T-helper 2 cell treated with Interferon-gamma antibody and Interleukin-4, amounts not matched to agents 5 μg/mL and 100 μg/mL, for 36 hours (primary cell): ENCODE results near the gene HSD11B1L.

ENCODE experiments used
- DNase-seq: peaks from one replicate; pipeline ENCODE4 v3.0.0; 2021; ENCODE audit warnings: low spot score
- H3K27ac Mint-ChIP-seq: one replicate; pipeline ENCODE4 v1.8.0; 2021; ENCODE audit warnings: mild to moderate bottlenecking, mixed read lengths
- H3K27me3 Mint-ChIP-seq: one replicate; pipeline ENCODE4 v1.8.0; 2021; ENCODE audit warnings: low read depth, mixed read lengths
- H3K36me3 Mint-ChIP-seq: one replicate; pipeline ENCODE4 v1.8.0; 2021; ENCODE audit warnings: low read depth, mixed read lengths
- H3K4me1 Mint-ChIP-seq: one replicate; pipeline ENCODE4 v1.8.0; 2021; ENCODE audit warnings: low read depth, mixed read lengths
- H3K4me3 Mint-ChIP-seq: one replicate; pipeline ENCODE4 v1.8.0; 2022; ENCODE audit warnings: mild to moderate bottlenecking, moderate library complexity, mixed read lengths
- H3K9me3 Mint-ChIP-seq: one replicate; pipeline ENCODE4 v1.8.0; 2021; ENCODE audit warnings: mixed read lengths

The HSD11B1L gene

GRCh38 chr19:5676105-5676771 is 4.6 kb upstream of the HSD11B1L start:
- H3K9me3 Mint-ChIP-seq = no peaks in the 10 kb centered on the region
- no peak for DNase-seq
- no peak overlapping the region for H3K27ac Mint-ChIP-seq
- peaks cover 8% of the 10 kb centered on the region for H3K36me3 Mint-ChIP-seq
- no peak overlapping the region for H3K4me3 Mint-ChIP-seq
- H3K27me3 Mint-ChIP-seq = peaks cover 2% of the 10 kb centered on the region
- H3K4me1 Mint-ChIP-seq = peaks cover 6% of the 10 kb centered on the region

GRCh38 chr19:5676772-5677105 is 4.1 kb upstream of the HSD11B1L start:
- no peak overlapping the region for H3K27ac Mint-ChIP-seq
- peaks cover 11% of the 10 kb centered on the region for H3K4me1 Mint-ChIP-seq
- H3K36me3 Mint-ChIP-seq = peaks cover 8% of the 10 kb centered on the region

GRCh38 chr19:5677136-5677535 is 3.7 kb upstream of the HSD11B1L start:
- Mint-ChIP-seq H3K27me3 (peaks cover 5% of the 10 kb centered on the region), H3K4me3 (no peak overlapping the region), H3K36me3 (peaks cover 7% of the 10 kb centered on the region), H3K9me3 (no peaks in the 10 kb centered on the region), H3K4me1 (peaks cover 14% of the 10 kb centered on the region), H3K27ac (no peak overlapping the region)
- DNase-seq = no peak

More at GRCh38 chr19:5676772-5677105, 4.1 kb upstream of the HSD11B1L start:
- no peak overlapping the region for H3K4me3 Mint-ChIP-seq
- no peak for DNase-seq
- no peaks in the 10 kb centered on the region for H3K9me3 Mint-ChIP-seq
- peaks cover 5% of the 10 kb centered on the region for H3K27me3 Mint-ChIP-seq

GRCh38 chr19:5677580-5677979 is 3.2 kb upstream of the HSD11B1L start:
- Mint-ChIP-seq H3K27ac (peak overlapping the region; percentile 20), H3K9me3 (no peaks in the 10 kb centered on the region), H3K4me3 (no peak overlapping the region), H3K27me3 (peaks cover 5% of the 10 kb centered on the region), H3K4me1 (peaks cover 16% of the 10 kb centered on the region), H3K36me3 (peaks cover 7% of the 10 kb centered on the region)
- DNase-seq = no peak

GRCh38 chr19:5678071-5678718 is 2.6 kb upstream of the HSD11B1L start:
- DNase-seq = no peak
- Mint-ChIP-seq H3K4me1 (peaks cover 16% of the 10 kb centered on the region), H3K9me3 (no peaks in the 10 kb centered on the region), H3K27me3 (peaks cover 5% of the 10 kb centered on the region), H3K4me3 (no peak overlapping the region), H3K36me3 (peaks cover 7% of the 10 kb centered on the region), H3K27ac (no peak overlapping the region)

GRCh38 chr19:5679289-5680083 is 1.3 kb upstream of the HSD11B1L start:
- Mint-ChIP-seq H3K36me3 (peaks cover 2% of the 10 kb centered on the region), H3K27me3 (peaks cover 5% of the 10 kb centered on the region), H3K27ac (peak overlapping the region; percentile 90), H3K4me1 (peaks cover 16% of the 10 kb centered on the region), H3K9me3 (no peaks in the 10 kb centered on the region), H3K4me3 (peak overlapping the region; percentile 98)
- no peak for DNase-seq

- H3K4me3 Mint-ChIP-seq = peak overlapping the region; percentile 98
- H3K4me1 Mint-ChIP-seq = peaks cover 16% of the 10 kb centered on the region
- no peaks in the 10 kb centered on the region for H3K36me3 Mint-ChIP-seq
- no peaks in the 10 kb centered on the region for H3K9me3 Mint-ChIP-seq
- peak overlapping the region; percentile 90 for H3K27ac Mint-ChIP-seq
- H3K27me3 Mint-ChIP-seq = peaks cover 5% of the 10 kb centered on the region
- no peak for DNase-seq
Observed at GRCh38 chr19:5680084-5680436, 767 bp upstream of the HSD11B1L start.

- Mint-ChIP-seq H3K27me3 (peaks cover 5% of the 10 kb centered on the region), H3K36me3 (no peaks in the 10 kb centered on the region), H3K4me3 (peak overlapping the region; percentile 66), H3K4me1 (peaks cover 19% of the 10 kb centered on the region), H3K9me3 (no peaks in the 10 kb centered on the region), H3K27ac (peak overlapping the region; percentile 70)
- DNase-seq = no peak
Observed at GRCh38 chr19:5681391-5682106, 722 bp downstream of the HSD11B1L start.

GRCh38 chr19:5682107-5682482 is 1.3 kb downstream of the HSD11B1L start:
- H3K9me3 Mint-ChIP-seq = no peaks in the 10 kb centered on the region
- H3K4me3 Mint-ChIP-seq = peak overlapping the region; percentile 66
- peaks cover 20% of the 10 kb centered on the region for H3K4me1 Mint-ChIP-seq
- no peak for DNase-seq
- peak overlapping the region; percentile 7 for H3K27ac Mint-ChIP-seq
- H3K27me3 Mint-ChIP-seq = peaks cover 5% of the 10 kb centered on the region
- no peaks in the 10 kb centered on the region for H3K36me3 Mint-ChIP-seq

GRCh38 chr19:5683177-5683886 is 2.5 kb downstream of the HSD11B1L start:
- Mint-ChIP-seq H3K27me3 (peaks cover 5% of the 10 kb centered on the region), H3K36me3 (no peaks in the 10 kb centered on the region), H3K27ac (no peak overlapping the region), H3K4me3 (peak overlapping the region; percentile 16), H3K4me1 (peaks cover 20% of the 10 kb centered on the region), H3K9me3 (no peaks in the 10 kb centered on the region)
- DNase-seq = no peak

GRCh38 chr19:5684694-5685430 is 4.0 kb downstream of the HSD11B1L start:
- Mint-ChIP-seq H3K36me3 (no peaks in the 10 kb centered on the region), H3K4me1 (peaks cover 18% of the 10 kb centered on the region), H3K4me3 (no peak overlapping the region), H3K9me3 (no peaks in the 10 kb centered on the region), H3K27me3 (peaks cover 5% of the 10 kb centered on the region), H3K27ac (no peak overlapping the region)
- no peak for DNase-seq

GRCh38 chr19:5686326-5686646 is 5.5 kb downstream of the HSD11B1L start:
- H3K36me3 Mint-ChIP-seq = peaks cover 10% of the 10 kb centered on the region
- peak overlapping the region; percentile 86 for H3K4me3 Mint-ChIP-seq
- no peak for DNase-seq
- peaks cover 20% of the 10 kb centered on the region for H3K4me1 Mint-ChIP-seq
- peaks cover 3% of the 10 kb centered on the region for H3K27me3 Mint-ChIP-seq
- no peaks in the 10 kb centered on the region for H3K9me3 Mint-ChIP-seq
- peak overlapping the region; percentile 89 for H3K27ac Mint-ChIP-seq
